Measurements from ENCODE around the gene CARS1.

CARS1 gene

GRCh38 chr11:2992997-2993325 is 64.3 kb downstream of the CARS1 start:
- H3K4me3 ChIP-seq (ENCODE audit: insufficient read depth, low read depth, low read length): peak overlapping the region; percentile 86
- H3K4me1 ChIP-seq (ENCODE audit: control insufficient read depth, insufficient read depth, low read length): peaks cover 10% of the 10 kb centered on the region
- no peaks in the 10 kb centered on the region for H3K9me3 ChIP-seq (ENCODE audit: control insufficient read depth, low read length)
- H3K27me3 ChIP-seq (ENCODE audit: control insufficient read depth, insufficient read depth, low read length, poor library complexity, severe bottlenecking): no peaks in the 10 kb centered on the region
- whole genome bisulfite sequencing, 2 experiments: 38 to 41% methylated on average over 7 of the region's 7 CpGs
- peak overlapping the region; percentile 70 for H3K27ac ChIP-seq (ENCODE audit: insufficient read depth, low read depth, low read length, poor library complexity, severe bottlenecking)
- H3K36me3 ChIP-seq (ENCODE audit: control insufficient read depth, insufficient read depth, low read length): no peaks in the 10 kb centered on the region

GRCh38 chr11:2992234-2992996 is 64.8 kb downstream of the CARS1 start, which contains the start of gene NAP1L4:
TSS of gene NAP1L4 (minus strand) at chr11:2992329. CDS start at chr11:2979220, 13,109 bp downstream.
- peaks cover 10% of the 10 kb centered on the region for H3K4me1 ChIP-seq (ENCODE audit: control insufficient read depth, insufficient read depth, low read length)
- H3K27me3 ChIP-seq (ENCODE audit: control insufficient read depth, insufficient read depth, low read length, poor library complexity, severe bottlenecking): no peaks in the 10 kb centered on the region
- WGBS, 2 experiments: 0% methylated on average over 77 of the region's 77 CpGs
- H3K27ac ChIP-seq (ENCODE audit: insufficient read depth, low read depth, low read length, poor library complexity, severe bottlenecking): peak within 1 kb of the TSS; percentile 70
- peak within 1 kb of the TSS; percentile 86 for H3K4me3 ChIP-seq (ENCODE audit: insufficient read depth, low read depth, low read length)
- H3K36me3 ChIP-seq (ENCODE audit: control insufficient read depth, insufficient read depth, low read length): no peaks in the 10 kb centered on the region
- no peaks in the 10 kb centered on the region for H3K9me3 ChIP-seq (ENCODE audit: control insufficient read depth, low read length)

- H3K4me1 ChIP-seq (ENCODE audit: control insufficient read depth, insufficient read depth, low read length): peaks cover 10% of the 10 kb centered on the region
- H3K27ac ChIP-seq (ENCODE audit: insufficient read depth, low read depth, low read length, poor library complexity, severe bottlenecking): peak overlapping the region; percentile 68
- H3K36me3 ChIP-seq (ENCODE audit: control insufficient read depth, insufficient read depth, low read length): no peaks in the 10 kb centered on the region
- WGBS, 2 experiments: 0% methylated on average over 79 of the region's 79 CpGs
- H3K4me3 ChIP-seq (ENCODE audit: insufficient read depth, low read depth, low read length): peak overlapping the region; percentile 86
- no peaks in the 10 kb centered on the region for H3K27me3 ChIP-seq (ENCODE audit: control insufficient read depth, insufficient read depth, low read length, poor library complexity, severe bottlenecking)
- no peaks in the 10 kb centered on the region for H3K9me3 ChIP-seq (ENCODE audit: control insufficient read depth, low read length)
Measured at GRCh38 chr11:2991452-2992233, 65.6 kb downstream of the CARS1 start.

GRCh38 chr11:2990617-2991451 is 66.4 kb downstream of the CARS1 start:
- Histone ChIP-seq H3K36me3 (ENCODE audit: control insufficient read depth, insufficient read depth, low read length) (no peaks in the 10 kb centered on the region), H3K4me3 (ENCODE audit: insufficient read depth, low read depth, low read length) (peak overlapping the region; percentile 86), H3K27ac (ENCODE audit: insufficient read depth, low read depth, low read length, poor library complexity, severe bottlenecking) (no peak overlapping the region), H3K9me3 (ENCODE audit: control insufficient read depth, low read length) (no peaks in the 10 kb centered on the region), H3K27me3 (ENCODE audit: control insufficient read depth, insufficient read depth, low read length, poor library complexity, severe bottlenecking) (no peaks in the 10 kb centered on the region), H3K4me1 (ENCODE audit: control insufficient read depth, insufficient read depth, low read length) (peaks cover 10% of the 10 kb centered on the region)
- WGBS, 2 experiments: 0 to 2% methylated on average over 17 of the region's 17 CpGs

GRCh38 chr11:2989551-2989950 is 67.7 kb downstream of the CARS1 start:
- Histone ChIP-seq H3K4me3 (ENCODE audit: insufficient read depth, low read depth, low read length) (no peak overlapping the region), H3K9me3 (ENCODE audit: control insufficient read depth, low read length) (no peaks in the 10 kb centered on the region), H3K36me3 (ENCODE audit: control insufficient read depth, insufficient read depth, low read length) (no peaks in the 10 kb centered on the region), H3K27ac (ENCODE audit: insufficient read depth, low read depth, low read length, poor library complexity, severe bottlenecking) (no peak overlapping the region), H3K4me1 (ENCODE audit: control insufficient read depth, insufficient read depth, low read length) (peaks cover 10% of the 10 kb centered on the region), H3K27me3 (ENCODE audit: control insufficient read depth, insufficient read depth, low read length, poor library complexity, severe bottlenecking) (no peaks in the 10 kb centered on the region)
- 32 to 46% methylated on average over 3 of the region's 3 CpGs for WGBS, 2 experiments

- no peaks in the 10 kb centered on the region for H3K36me3 ChIP-seq (ENCODE audit: control insufficient read depth, insufficient read depth, low read length)
- no peaks in the 10 kb centered on the region for H3K9me3 ChIP-seq (ENCODE audit: control insufficient read depth, low read length)
- 52 to 53% methylated on average over 4 of the region's 4 CpGs for WGBS, 2 experiments
- H3K4me1 ChIP-seq (ENCODE audit: control insufficient read depth, insufficient read depth, low read length): peaks cover 10% of the 10 kb centered on the region
- no peak overlapping the region for H3K27ac ChIP-seq (ENCODE audit: insufficient read depth, low read depth, low read length, poor library complexity, severe bottlenecking)
- H3K27me3 ChIP-seq (ENCODE audit: control insufficient read depth, insufficient read depth, low read length, poor library complexity, severe bottlenecking): no peaks in the 10 kb centered on the region
- no peak overlapping the region for H3K4me3 ChIP-seq (ENCODE audit: insufficient read depth, low read depth, low read length)
Measured at GRCh38 chr11:2989006-2989405, 68.2 kb downstream of the CARS1 start.

- Histone ChIP-seq H3K27me3 (ENCODE audit: control insufficient read depth, insufficient read depth, low read length, poor library complexity, severe bottlenecking) (no peaks in the 10 kb centered on the region), H3K27ac (ENCODE audit: insufficient read depth, low read depth, low read length, poor library complexity, severe bottlenecking) (no peak overlapping the region), H3K4me3 (ENCODE audit: insufficient read depth, low read depth, low read length) (no peak overlapping the region), H3K9me3 (ENCODE audit: control insufficient read depth, low read length) (no peaks in the 10 kb centered on the region), H3K36me3 (ENCODE audit: control insufficient read depth, insufficient read depth, low read length) (no peaks in the 10 kb centered on the region), H3K4me1 (ENCODE audit: control insufficient read depth, insufficient read depth, low read length) (peaks cover 10% of the 10 kb centered on the region)
- 89 to 92% methylated on average over 11 of the region's 11 CpGs for WGBS, 2 experiments
Measured at GRCh38 chr11:2987881-2988861, 69.1 kb downstream of the CARS1 start.

GRCh38 chr11:2983908-2984307 is 73.3 kb downstream of the CARS1 start:
- peaks cover 3% of the 10 kb centered on the region for H3K4me1 ChIP-seq (ENCODE audit: control insufficient read depth, insufficient read depth, low read length)
- no peaks in the 10 kb centered on the region for H3K27me3 ChIP-seq (ENCODE audit: control insufficient read depth, insufficient read depth, low read length, poor library complexity, severe bottlenecking)
- no peaks in the 10 kb centered on the region for H3K9me3 ChIP-seq (ENCODE audit: control insufficient read depth, low read length)
- no peak overlapping the region for H3K27ac ChIP-seq (ENCODE audit: insufficient read depth, low read depth, low read length, poor library complexity, severe bottlenecking)
- 94 to 95% methylated on average over 4 of the region's 4 CpGs for WGBS, 2 experiments
- H3K4me3 ChIP-seq (ENCODE audit: insufficient read depth, low read depth, low read length): no peak overlapping the region
- no peaks in the 10 kb centered on the region for H3K36me3 ChIP-seq (ENCODE audit: control insufficient read depth, insufficient read depth, low read length)

GRCh38 chr11:2982214-2982613 is 75.0 kb downstream of the CARS1 start:
- no peak overlapping the region for H3K27ac ChIP-seq (ENCODE audit: insufficient read depth, low read depth, low read length, poor library complexity, severe bottlenecking)
- H3K4me3 ChIP-seq (ENCODE audit: insufficient read depth, low read depth, low read length): no peak overlapping the region
- 92 to 99% methylated on average over 2 of the region's 2 CpGs for WGBS, 2 experiments
- H3K27me3 ChIP-seq (ENCODE audit: control insufficient read depth, insufficient read depth, low read length, poor library complexity, severe bottlenecking): no peaks in the 10 kb centered on the region
- H3K9me3 ChIP-seq (ENCODE audit: control insufficient read depth, low read length): no peaks in the 10 kb centered on the region
- H3K4me1 ChIP-seq (ENCODE audit: control insufficient read depth, insufficient read depth, low read length): no peaks in the 10 kb centered on the region
- peaks cover 10% of the 10 kb centered on the region for H3K36me3 ChIP-seq (ENCODE audit: control insufficient read depth, insufficient read depth, low read length)

All from ectodermal cell (in vitro differentiated cells).